GM12878 (cell line): ENCODE measurements around the gene OPRM1. TPM values are rescaled to one million over a fixed set of nuclear protein-coding genes. Genes with fewer than 3 reads are reported as not detected.

ENCODE experiments used
- ATAC-seq: fragments of 200-7000 bp; cut with Tn5 transposase; 3 replicates; pipeline ENCODE4 v1.9.1; 2020; ENCODE audit warnings: mild to moderate bottlenecking, moderate library complexity
- BruUV-seq: library from RNA; stranded (reverse); fragments of 400-500 nt; replicated peaks from 2 replicates; lab custom pipeline; 2021; lab: Mats Ljungman, UMichigan
- CTCF ChIA-PET: fragments of 300-600 bp; sonication (Branson Sonifier 250); formaldehyde crosslinking; extraction: SDS; loops from one replicate; lab custom pipeline; 2021; ENCODE audit warnings: inconsistent platforms; lab: Yijun Ruan, JAX
- POLR2A ChIA-PET: fragments of 350-600 bp; formaldehyde crosslinking; extraction: SDS; loops from one replicate; lab custom pipeline; 2021; ENCODE audit warnings: inconsistent platforms; lab: Charles Lee
- RAD21 ChIA-PET: fragments of 300-600 bp; sonication (Branson Sonifier 250); formaldehyde crosslinking; loops from one replicate; lab custom pipeline; 2023; ENCODE audit warnings: antibody characterized with exemption; ENCODE audit not compliant: unreplicated experiment; lab: Charles Lee
- SMC1A ChIA-PET: fragments of 300-600 bp; sonication (Branson Sonifier 250); formaldehyde crosslinking; loops from one replicate; lab custom pipeline; 2023; ENCODE audit not compliant: unreplicated experiment, uncharacterized antibody; lab: Charles Lee
- DNase-seq: peaks from one replicate; pipeline ENCODE4 v3.0.0-alpha.2; 2011; ENCODE audit warnings: low read depth, low spot score
- FAIRE-seq: peaks from 3 replicates; lab custom pipeline; 2011; peaks lifted over from hg19 to GRCh38; lab: Jason Lieb, UNC
- H2AFZ ChIP-seq: 2 replicates; pipeline ENCODE4 v1.6.0; 2011; ENCODE audit warnings: low read depth, low read length, control low read depth; ENCODE audit not compliant: control insufficient read depth
- H3K27ac ChIP-seq: 2 replicates; pipeline ENCODE4 v1.5.1; 2011; ENCODE audit warnings: control low read depth; ENCODE audit not compliant: control insufficient read depth, insufficient read depth
- H3K27me3 ChIP-seq, 2 experiments: replicated peaks in 1 of 2; 2 replicates each; pipeline versions ENCODE4 v1.6.0 to v1.6.1; 2011; ENCODE audit warnings: low read length in 1 of 2; ENCODE audit not compliant: control insufficient read depth in 2 of 2, insufficient read depth in 2 of 2
- H3K36me3 ChIP-seq, 2 experiments: 2 replicates each; pipeline ENCODE4 v1.5.1; 2011; ENCODE audit warnings: low read length in 1 of 2; ENCODE audit not compliant: control insufficient read depth in 2 of 2, insufficient read depth in 2 of 2
- H3K4me1 ChIP-seq: 2 replicates; pipeline ENCODE4 v1.6.1; 2011; ENCODE audit warnings: mild to moderate bottlenecking, low read length, moderate library complexity, mixed read lengths; ENCODE audit not compliant: control insufficient read depth, insufficient read depth
- H3K4me2 ChIP-seq: 2 replicates; pipeline ENCODE4 v1.6.0; 2011; ENCODE audit warnings: control low read depth; ENCODE audit not compliant: control insufficient read depth, insufficient read depth
- H3K4me3 ChIP-seq: fragments of 200-600 bp; sonication (generic); 2 replicates; pipeline ENCODE4 v1.5.1; 2016
- H3K79me2 ChIP-seq: 2 replicates; pipeline ENCODE4 v1.6.0; 2011; ENCODE audit warnings: low read length; ENCODE audit not compliant: control insufficient read depth, insufficient read depth
- H3K9ac ChIP-seq: 2 replicates; pipeline ENCODE4 v1.8.0; 2011; ENCODE audit warnings: low read length, control low read depth, mixed read lengths; ENCODE audit not compliant: control insufficient read depth, insufficient read depth
- H3K9me3 ChIP-seq: replicated peaks from 3 replicates; pipeline ENCODE4 v1.5.1; 2011; ENCODE audit warnings: mild to moderate bottlenecking, low read length; ENCODE audit not compliant: control insufficient read depth, insufficient read depth
- H4K20me1 ChIP-seq: 2 replicates; pipeline ENCODE4 v1.6.0; 2011; ENCODE audit not compliant: control insufficient read depth, insufficient read depth
- CHD2 ChIP-seq: IDR thresholded peaks from 2 replicates; pipeline ENCODE4 v1.6.1; 2011; ENCODE audit warnings: low read depth, low read length, improper control_type of control experiment, borderline replicate concordance
- JUND ChIP-seq: IDR thresholded peaks from 2 replicates; pipeline ENCODE4 v1.6.1; 2012; ENCODE audit warnings: low read depth, mild to moderate bottlenecking, low read length, improper control_type of control experiment, moderate library complexity
- MEF2B ChIP-seq: fragments of 450-650 bp; IDR thresholded peaks from 2 replicates; pipeline ENCODE4 v1.6.1; 2018; ENCODE audit warnings: mild to moderate bottlenecking, moderate library complexity; ENCODE audit not compliant: partially characterized antibody, poor library complexity, severe bottlenecking
- NBN ChIP-seq: fragments of 450-650 bp; IDR thresholded peaks from 2 replicates; pipeline ENCODE4 v1.6.1; 2016
- NR2C1 ChIP-seq: fragments of 450-650 bp; IDR thresholded peaks from 2 replicates; pipeline ENCODE4 v1.6.1; 2017; ENCODE audit warnings: antibody characterized with exemption, mild to moderate bottlenecking, moderate library complexity
- SMC3 ChIP-seq: IDR thresholded peaks from 2 replicates; pipeline ENCODE4 v1.6.1; 2011; ENCODE audit warnings: low read length, improper control_type of control experiment, borderline replicate concordance
- WGBS: methylation state at CpG from one replicate; pipeline ENCODE4 v1.1.6; 2016; ENCODE audit warnings: low lambda C conversion rate; ENCODE audit not compliant: insufficient replicate concordance, insufficient coverage; ENCODE audit errors: missing lambda C conversion rate; 5-methylcytosine and 5-hydroxymethylcytosine counted together
- in situ Hi-C: fragments of 300-500 bp; cut with MboI; formaldehyde crosslinking; loops from 9 replicates; pipeline ENCODE4 v1.14.3; 2018; ENCODE audit warnings: mixed read lengths
- intact Hi-C: fragments of 100-400 bp; cut with micrococcal nuclease; formaldehyde crosslinking; loops from one replicate; pipeline ENCODE4 v1.14.2; 2022; ENCODE audit not compliant: unreplicated experiment
- polyA plus RNA-seq, 11 experiments: library from polyadenylated mRNA; depleted of rRNA in 4 of 11; unstranded in 6 of 11; stranded (reverse) in 5 of 11; fragments of >200 nt; fragmentation: Nextera tagmentation in 4 of 11; fragmentation: Illumina TruSeq in 1 of 11; extraction: Ambion mirVana in 4 of 11; extraction: Trizol in 1 of 11; gene quantifications; 1 replicate in 1 of 11; 2 replicates in 10 of 11; pipeline versions ENCODE4 v1.2.1 to v1.2.3, GENCODE V29; 2011 to 2016; ENCODE audit warnings: inconsistent platforms in 2 of 11, missing spikeins in 2 of 11, low read depth in 1 of 11
- total RNA-seq, 4 experiments: library from RNA; depleted of rRNA in 3 of 4; stranded (reverse); fragments of >200 nt in 3 of 4; fragmentation: Illumina TruSeq in 1 of 4; extraction: Trizol in 1 of 4; gene quantifications; 2 replicates each; pipeline versions ENCODE4 v1.2.1 to v1.2.3, GENCODE V29; 2013 to 2021
- TF ChIP-seq, protein P1 (sequence below): fragments of 450-650 bp; IDR thresholded peaks from 2 replicates; pipeline ENCODE4 v1.6.1; 2018; ENCODE audit warnings: borderline replicate concordance, mild to moderate bottlenecking; ENCODE audit not compliant: partially characterized antibody

Gene OPRM1
- total and polyA plus RNA-seq, 10 of the 15 experiments (the other 5 are each of a cell fraction or from before 2014, with no cell fraction given), result not detected

DNA sequence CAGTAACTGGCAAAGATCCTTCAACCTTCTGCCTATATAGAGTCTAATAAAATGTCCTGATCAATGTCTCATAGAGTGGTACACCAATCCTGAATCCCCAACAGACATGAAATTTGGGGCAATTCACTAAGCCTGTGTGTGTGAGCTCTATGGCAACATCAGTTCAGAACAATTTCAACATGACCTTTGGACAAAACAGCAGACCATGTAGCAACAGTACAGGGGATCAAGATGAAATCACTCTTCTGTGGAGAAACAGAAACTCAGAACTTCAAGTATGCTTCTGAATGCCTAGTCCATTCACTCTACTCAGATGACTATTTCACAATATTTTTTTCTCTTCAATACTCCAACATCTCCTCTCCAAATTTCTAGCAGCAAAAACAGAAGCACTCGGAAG, 49.1 kb upstream of the OPRM1 start:
- Histone ChIP-seq H2AFZ (no peak overlapping the region), H3K79me2 (no peaks in the 10 kb centered on the region), H3K4me1 (no peaks in the 10 kb centered on the region), H4K20me1 (no peaks in the 10 kb centered on the region), H3K9me3 (no peaks in the 10 kb centered on the region), H3K36me3 (no peaks in the 10 kb centered on the region), H3K9ac (no peak overlapping the region), H3K4me2 (no peak overlapping the region), H3K4me3 (no peak overlapping the region), H3K27me3 (no peaks in the 10 kb centered on the region), H3K27ac (no peak overlapping the region)
- DNase-seq (no peak), FAIRE-seq (no peak), ATAC-seq (no peak)
- no peak for TF ChIP-seq CHD2
- TF ChIP-seq NR2C1, result no peak
- TF ChIP-seq MEF2B, result no peak
- TF ChIP-seq, protein P1, sequence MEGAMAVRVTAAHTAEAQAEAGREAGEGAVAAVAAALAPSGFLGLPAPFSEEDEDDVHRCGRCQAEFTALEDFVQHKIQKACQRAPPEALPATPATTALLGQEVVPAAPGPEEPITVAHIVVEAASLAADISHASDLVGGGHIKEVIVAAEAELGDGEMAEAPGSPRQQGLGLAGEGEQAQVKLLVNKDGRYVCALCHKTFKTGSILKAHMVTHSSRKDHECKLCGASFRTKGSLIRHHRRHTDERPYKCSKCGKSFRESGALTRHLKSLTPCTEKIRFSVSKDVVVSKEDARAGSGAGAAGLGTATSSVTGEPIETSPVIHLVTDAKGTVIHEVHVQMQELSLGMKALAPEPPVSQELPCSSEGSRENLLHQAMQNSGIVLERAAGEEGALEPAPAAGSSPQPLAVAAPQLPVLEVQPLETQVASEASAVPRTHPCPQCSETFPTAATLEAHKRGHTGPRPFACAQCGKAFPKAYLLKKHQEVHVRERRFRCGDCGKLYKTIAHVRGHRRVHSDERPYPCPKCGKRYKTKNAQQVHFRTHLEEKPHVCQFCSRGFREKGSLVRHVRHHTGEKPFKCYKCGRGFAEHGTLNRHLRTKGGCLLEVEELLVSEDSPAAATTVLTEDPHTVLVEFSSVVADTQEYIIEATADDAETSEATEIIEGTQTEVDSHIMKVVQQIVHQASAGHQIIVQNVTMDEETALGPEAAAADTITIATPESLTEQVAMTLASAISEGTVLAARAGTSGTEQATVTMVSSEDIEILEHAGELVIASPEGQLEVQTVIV, result no peak
- no peak for TF ChIP-seq SMC3
- TF ChIP-seq NBN, result no peak
- TF ChIP-seq JUND, result no peak
- CTCF ChIA-PET, result no interaction called here
- in situ Hi-C loops (no loop called here), intact Hi-C loops (no loop called here)
- POLR2A ChIA-PET, result no interaction called here
- BruUV-seq, result no TSS peak
- 0% methylated on average over 1 of the region's 1 CpG for WGBS
- SMC1A ChIA-PET, result no interaction called here
- RAD21 ChIA-PET, result no interaction called here
